ENCODE measurements around the gene RXRB.
A peak's percentile ranks its signal among the peaks of the same experiment; 100 is the strongest.

The RXRB gene

DNA sequence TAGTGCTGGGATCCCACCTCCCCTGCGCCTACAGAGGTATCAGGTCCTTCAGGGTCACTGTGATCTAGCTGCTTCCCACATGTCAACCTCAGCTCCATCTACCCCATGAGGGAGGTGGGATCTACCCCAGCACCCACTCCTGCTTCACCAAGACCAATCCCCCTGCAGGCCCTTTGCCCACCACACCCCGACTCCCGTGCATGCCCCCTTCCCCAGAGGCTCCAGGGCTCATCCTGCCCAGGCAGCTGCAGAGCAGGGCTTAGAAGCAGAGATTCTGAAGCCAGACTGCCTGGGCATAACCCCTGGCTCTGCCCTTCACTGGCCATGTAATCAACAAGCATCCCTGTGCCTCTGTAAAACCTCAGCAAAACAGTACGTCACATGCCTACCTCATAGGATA lies 25.7 kb downstream of the RXRB start:
- no peak for DNase-seq

DNA sequence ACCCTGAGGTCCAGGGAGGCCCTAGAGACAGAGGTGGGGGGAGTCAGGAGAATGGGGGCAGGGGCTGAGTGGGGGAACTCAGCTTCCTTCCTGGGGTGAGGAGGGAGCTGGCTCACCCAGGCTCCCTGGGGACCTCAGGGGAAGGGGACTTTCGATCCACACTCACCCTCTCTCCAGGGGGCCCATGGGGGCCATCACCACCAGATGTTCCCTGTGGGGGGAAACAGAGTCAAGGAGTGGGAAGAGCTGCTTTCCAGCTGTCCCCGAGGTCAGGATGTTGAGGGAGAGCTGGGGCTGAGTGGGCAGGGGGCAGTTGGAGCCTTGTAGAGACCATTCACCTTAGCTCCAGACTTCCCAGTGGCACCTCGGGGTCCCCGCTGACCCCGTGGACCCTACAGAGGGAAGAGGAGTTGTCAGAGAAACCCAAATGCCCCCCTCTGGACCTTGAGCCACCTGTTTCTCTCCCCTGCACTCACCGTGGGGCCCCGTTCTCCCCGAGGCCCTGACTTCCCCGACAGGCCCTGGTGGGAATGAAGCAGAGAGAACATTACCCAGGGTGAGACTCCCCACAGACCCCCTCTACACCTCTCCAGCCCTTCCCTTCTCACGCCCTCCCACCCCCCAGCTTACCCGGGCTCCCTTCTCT lies 26.8 kb downstream of the RXRB start:
- DNase-seq, result no peak

DNA sequence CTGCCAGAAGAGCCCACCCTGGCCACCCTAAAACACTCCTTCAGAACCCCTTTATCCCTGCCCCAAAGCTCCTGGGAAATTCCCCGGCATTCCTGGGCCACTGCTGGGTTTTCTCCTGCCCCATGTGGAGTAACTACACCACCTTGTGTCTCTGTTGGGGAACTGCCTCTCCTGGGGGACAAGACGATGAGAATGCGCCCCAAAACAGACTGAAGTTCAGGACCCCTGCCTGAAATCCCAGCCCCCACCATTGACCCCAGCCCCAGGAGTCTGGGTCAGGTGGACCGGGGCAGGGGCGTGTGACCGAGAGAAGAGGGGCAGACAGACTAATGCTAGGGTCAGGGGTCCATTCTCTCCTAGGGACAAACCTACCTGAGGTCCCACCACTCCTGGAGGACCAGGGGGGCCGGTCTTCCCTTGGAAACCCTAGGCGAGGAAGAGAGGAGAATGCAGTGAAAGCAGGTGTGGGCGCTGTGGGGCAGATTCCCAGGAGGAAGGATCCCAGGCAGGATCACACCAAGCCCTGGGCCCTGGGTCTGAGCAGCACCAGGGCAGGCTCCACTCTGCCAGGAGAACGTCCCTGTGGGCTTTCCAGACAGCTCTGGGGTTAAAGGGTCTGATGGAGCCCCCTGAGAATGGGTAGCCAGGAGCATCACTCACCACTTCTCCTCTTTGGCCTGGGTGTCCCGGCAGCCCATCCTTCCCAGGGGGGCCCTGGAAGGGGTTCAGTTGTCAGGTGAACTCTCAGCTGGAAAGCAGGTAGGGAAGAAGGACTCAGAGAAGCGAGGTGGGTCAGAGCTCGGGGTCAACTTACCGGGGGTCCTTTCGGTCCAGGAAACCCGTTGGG lies 27.6 kb downstream of the RXRB start:
- DNase-seq, result no peak

DNA sequence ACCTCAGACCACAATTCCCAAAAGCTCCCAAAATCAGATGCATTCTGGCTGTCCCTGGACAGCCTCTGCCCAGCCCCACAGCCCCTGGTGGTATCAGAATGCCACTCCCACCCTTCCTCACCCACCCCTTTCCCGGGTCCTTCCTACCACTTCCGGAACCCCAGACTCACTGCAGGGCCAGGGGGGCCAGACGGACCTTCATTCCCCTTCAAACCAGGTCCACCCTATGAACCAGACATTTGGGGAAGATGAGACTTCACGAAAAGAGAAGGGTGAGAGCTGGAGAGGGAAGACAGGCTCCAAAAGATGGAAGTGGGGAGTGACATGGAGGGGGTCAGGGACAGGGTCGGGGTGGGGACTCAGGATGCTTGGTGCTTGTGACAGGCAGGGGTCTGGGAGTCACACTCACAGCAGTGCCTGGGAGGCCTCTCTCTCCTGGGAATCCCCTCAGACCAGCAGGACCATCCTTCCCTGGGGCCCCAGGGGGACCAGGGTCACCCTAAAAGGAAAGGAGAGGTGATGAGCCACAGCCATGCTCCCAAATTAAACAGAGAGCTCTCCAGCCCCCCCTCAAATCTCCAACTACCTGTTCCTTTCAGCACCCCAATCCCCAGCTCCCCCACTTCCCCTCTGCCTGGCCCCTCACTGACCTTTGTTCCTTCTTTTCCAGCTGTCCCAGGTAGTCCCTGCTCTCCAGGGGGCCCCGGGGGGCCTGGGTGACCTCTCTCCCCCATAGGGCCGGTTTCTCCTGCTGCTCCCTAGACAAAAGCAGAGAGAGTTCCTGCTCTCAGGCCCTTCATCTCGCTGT lies 28.4 kb downstream of the RXRB start:
- no peak for DNase-seq

DNA sequence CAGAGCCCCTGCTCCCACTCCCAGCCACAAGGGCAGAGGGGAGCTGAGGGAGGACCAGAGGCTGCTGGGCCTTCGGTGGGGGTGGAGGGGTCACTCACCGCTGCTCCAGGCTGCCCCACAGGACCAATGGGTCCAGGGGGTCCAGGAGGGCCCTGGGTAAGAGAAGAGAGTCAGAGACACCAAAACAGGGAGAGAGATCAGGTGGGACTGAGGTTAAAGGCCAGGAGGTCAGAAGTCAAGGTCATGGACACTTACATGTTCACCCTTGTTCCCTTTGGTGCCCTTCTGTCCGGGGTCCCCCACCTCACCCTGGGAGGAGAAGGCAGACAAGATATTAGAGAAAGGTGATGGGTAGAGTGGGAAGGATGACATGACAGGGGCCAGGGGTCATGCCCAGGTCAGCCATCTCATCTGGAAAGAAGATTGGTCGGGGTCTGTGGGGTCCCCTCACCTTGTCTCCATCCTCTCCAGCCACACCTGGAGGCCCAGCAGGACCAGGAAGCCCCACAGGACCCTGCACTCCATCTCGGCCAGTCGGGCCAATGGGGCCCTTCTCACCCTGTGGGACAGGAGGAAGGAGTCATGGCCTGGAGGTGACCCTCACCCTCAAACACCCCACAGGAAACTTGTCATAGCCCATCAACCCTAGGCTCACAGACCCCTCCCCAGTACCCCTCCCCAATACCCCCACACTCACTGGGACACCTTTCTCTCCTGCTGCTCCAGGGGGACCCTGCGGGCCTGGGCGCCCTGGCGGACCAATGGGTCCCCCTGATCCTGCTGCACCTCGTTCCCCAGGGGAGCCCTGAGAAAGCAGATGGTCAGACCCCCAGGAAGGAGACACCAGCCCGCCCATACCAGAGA lies 29.2 kb downstream of the RXRB start:
- no peak for DNase-seq

DNA sequence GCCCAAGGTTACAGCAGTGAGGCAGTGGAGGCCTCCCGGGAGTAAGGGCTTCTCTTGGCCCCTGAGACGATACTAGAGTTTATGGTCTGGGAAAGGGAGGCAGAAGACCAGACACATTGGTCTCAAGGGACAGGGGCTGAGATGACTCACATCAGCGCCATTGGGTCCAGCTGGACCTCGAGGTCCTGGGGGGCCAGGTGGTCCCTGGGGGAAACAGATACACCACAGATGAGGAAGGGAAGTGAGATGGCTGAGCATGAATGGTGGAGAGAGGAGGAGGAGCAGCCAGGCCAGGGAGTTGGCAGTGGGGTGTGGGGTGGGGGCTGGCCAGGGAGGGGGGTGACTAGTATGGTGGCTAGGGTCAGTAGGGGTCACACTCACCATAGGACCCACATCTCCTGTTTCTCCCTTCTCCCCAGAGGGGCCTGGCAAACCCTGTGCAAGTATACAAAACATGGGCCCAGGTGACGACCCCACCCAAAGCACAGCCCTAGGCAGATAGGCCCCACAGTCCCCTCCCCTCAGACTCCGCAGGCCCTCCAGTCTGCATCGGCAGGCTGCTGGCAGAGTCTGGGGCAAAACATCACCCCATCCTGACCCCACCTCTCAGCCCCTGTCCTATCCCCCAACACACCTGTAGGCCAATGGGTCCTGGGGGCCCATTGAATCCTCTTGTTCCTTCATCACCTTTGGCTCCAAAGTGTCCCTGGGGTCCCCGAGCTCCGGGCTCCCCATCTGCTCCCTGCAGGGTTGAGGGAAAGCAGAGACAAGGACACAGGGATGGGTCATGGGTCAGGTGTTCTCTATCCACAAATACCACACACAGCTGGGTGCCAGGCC lies 30.1 kb downstream of the RXRB start:
- DNase-seq, result no peak

DNA sequence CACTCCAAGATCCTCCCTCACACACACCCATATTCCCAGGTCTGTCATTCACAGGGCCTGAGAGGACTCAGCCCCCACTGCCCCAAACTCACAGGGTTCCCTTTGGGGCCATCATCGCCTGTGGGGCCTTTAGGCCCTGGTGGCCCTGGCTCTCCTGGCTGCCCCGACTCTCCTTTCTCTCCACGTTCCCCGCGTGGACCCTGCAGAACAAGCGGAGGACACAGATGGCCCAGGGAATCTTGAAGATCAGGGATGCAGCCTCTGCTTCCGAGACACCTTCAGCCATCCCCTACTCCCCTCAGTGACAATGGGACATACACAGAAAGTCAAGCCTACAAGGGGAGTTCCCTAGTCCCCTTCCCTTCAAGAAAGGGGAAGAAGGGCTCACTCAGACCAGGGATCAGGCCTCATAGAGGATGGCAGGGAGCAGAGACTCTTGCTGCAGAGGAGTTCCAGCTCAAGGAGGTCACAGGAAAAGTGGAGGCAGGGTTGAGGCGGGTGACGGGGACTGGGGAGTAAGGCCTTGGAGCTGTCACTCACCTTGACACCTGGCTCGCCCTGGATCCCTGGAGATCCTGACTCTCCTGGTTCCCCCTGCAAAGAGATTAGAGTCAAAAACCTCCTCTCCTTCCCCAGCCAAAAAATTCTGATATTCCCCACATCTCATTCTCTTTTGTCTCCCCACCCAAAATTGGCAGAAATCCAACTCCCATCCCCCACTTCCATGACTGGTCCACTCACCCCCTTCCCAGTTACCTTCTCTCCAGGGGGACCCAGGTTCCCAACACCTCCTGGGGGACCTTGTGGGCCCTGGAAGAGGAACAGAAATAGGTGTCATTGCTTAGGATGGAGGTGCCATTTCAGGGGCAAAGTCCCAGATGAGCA lies 30.9 kb downstream of the RXRB start:
- no peak for DNase-seq

DNA sequence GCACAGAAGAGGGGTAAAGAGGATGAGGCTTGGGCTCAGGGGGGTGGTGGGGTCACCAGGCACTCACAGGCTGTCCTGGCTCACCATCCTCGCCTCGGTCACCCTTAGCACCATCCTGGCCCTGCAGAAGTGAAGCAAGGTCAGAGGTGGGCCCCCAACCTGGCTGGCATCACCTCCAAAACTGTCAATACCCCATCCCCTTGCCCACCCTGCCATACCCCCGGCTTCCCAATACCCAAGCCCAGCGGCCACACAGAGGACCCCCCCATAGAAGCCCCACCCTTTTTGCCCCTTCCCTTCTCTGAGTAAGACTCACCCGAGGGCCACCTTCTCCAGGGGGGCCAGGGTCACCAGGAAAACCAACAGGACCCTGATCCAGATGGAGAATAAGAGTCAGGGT lies 31.8 kb downstream of the RXRB start:
- DNase-seq, result no peak

DNA sequence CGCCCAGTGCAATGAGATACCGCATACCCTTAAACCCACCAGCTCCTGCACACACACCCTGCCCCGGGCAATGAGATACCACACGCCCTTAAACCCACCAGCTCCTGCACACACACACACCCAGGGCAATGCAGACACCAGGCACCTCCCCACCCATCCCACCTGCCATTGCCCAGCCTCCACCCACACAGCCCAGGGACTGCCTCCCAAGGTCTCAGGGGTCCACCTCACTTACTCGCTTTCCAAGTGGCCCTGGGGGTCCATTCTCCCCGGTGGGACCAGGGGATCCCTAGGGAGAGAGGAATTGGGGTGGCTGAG lies 32.2 kb downstream of the RXRB start:
- DNase-seq, result no peak

DNA sequence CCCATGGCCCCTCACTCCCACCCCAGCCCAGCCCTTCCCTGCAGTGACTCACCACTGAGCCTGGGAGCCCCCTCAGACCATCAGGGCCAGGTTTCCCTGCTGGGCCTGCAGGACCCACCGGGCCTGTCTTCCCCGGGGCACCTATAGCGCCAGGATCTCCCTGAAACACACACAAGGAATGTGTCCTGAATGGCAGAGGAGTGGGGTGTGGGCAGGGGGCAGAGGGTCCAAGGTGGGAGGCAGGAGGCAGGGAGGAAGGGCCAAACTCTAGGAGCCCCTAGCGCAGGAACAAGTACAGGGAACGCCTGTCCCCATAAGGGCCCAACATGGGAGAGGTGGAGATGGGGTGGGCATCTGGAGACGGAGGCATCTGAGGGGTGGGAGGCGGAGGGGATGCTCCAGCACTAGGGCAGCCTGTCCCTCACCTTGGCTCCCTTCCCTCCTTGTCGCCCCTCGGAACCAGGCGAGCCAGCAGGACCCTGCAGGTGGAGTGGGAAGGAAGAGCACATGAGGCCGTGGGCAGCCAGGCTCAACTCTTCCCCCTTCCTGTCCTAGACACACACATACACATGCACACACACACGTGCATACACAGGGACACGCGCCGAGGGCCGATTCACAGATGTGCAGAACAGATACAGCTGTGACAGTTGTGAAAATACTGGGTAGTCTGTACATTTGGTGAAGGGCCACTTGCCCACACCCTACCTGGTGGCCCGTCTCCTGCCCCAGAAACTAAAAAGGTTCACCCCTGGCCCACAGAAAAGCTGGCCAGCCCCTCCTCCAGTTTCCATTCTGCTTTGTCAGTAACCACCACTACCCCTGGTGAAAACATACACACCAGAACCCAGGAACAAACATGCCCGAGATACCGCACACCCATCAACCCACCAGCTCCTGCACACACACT lies 32.8 kb downstream of the RXRB start:
- no peak for DNase-seq

DNA sequence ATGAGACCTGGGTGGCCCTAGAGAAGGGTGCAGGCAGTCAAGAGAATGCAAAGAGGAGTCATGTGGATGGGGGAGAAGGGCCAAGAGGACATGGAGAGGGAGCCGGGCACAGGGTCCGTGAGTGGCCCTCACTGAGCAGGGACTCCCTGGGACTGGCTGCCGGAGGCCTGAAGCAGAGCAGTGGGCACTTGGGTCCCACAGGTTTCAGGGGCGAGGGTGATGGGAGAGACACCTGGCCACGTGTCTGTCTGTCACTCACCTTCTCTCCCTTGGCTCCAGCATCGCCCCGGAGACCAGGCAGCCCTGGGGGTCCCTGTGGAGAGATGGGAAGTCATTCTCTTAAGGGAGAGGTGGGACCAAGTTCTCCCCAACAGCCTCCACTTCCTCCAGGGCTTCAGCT lies 33.7 kb downstream of the RXRB start:
- no peak for DNase-seq

DNA sequence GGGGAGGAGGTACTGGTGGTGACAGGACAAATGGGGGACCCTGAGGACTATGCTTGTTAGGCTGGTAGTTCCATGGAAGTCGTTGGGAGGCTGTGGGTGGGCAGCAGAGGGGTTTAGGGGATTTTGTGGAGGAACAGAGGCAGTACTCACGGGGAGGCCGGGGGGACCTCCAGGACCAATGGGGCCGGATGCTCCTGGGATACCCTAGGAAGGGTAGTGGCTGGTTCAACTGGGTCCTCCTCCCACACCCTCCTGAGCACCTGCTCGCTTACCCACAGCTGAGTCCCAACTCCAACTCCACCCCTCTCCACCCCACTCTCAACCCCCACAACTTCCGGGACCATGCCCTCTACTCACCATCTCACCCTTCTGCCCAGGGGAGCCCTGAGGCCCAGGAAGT lies 34.1 kb downstream of the RXRB start:
- no peak for DNase-seq

DNA sequence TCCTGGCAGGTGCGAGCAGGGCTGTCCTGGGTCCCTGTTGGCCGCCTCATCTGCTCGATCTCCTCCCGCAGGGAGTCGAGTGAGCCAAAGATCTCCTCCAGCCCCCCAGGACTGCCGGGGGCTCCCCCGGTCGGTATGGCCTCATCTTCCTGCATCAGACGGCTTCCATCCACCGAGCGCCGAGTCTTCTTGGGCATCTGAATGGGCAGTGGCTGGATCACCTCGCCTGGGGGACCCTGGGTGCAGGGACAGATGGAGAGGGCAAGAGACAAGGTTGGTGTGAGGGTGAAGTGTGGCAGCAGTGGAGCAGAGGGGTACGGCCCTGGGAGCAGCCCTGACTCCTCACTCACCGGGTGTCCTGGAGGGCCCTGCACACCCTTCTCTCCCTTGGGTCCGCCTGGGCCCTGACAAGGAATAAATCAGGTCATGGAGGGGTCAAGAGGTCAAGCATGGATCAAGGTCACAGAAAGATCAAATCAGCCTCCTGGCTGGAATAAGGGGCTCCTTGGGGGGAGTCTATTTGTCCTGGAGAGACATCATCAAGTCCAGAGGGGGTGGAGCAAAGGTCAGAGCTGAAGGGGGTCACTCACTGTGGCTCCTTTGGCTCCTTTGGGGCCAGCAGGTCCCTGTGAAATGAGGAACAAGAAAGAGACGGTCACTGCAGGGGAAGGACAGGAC lies 34.7 kb downstream of the RXRB start:
- DNase-seq, result no peak

DNA sequence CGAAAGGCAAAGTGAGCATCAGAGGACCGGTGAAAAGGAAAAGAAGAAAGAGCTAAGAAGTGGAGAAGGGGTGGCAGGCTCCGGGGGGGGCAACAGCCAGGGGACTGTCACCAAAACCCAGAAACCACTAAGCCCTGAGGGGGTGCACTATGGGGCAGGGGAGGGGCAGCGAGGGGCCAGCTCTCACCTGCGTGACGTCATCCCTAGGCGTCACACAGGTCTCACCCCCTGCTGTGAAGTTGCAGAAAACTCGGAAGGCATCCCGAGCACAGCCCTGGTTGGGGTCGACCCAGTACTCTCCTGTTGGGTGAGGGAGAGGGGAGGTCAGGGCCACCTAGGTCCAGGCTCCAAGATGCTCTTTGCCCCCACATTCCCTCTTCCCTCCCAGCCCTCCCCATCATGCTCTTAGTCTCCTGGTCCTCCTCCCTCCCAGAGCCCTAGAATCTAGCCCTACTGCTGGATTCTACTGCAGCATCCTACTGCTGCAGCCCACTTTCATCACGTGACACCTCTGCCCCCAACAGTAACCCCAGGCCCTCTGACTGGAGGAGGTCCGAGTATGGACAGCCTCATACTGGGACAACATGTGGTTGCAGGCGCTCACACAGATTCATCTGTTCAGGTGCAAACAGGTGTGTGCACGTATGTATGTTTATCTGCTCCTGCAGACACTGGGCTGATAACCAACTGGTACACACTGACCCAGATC lies 35.6 kb downstream of the RXRB start:
- no peak for DNase-seq

DNA sequence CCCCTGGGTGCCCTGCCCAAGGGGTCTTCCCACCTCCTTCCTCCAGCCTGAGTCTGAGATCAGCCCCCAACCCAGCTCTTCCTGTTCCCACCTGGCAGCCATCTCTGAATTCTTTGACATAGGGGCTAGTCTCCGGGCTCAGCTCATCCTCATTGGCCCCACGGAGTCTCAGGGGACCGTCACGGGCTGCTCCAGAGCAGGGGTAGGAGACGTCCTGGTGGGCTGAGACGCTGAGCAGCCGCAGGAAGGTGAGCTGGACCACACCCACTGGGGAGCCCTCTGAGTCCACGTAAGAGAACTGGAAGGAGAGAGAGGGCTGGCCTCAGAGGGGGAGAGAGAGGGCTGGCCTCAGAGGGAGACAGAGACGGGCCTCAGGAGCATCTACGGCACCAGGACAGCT lies 36.3 kb downstream of the RXRB start:
- no peak for DNase-seq

DNA sequence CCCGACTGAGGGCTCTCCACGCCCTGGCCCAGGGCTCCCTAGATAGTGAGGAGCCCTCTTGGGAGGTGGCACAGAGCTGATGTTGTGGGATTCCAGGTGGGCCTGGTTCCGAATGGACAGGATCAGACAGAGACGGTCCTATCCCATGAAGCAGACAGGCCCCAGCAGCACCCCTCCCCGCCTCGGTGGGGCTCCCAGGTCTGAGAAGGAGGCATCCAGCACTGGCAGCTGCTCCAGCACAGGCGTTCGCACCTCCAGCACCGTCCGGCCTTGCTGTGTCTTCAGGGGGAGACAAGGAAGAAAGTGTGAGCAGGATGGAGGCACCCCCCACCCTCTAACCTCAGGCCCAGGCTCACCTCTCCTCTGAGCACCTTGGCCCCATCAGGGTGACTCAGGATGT lies 36.9 kb downstream of the RXRB start:
- no peak for DNase-seq

DNA sequence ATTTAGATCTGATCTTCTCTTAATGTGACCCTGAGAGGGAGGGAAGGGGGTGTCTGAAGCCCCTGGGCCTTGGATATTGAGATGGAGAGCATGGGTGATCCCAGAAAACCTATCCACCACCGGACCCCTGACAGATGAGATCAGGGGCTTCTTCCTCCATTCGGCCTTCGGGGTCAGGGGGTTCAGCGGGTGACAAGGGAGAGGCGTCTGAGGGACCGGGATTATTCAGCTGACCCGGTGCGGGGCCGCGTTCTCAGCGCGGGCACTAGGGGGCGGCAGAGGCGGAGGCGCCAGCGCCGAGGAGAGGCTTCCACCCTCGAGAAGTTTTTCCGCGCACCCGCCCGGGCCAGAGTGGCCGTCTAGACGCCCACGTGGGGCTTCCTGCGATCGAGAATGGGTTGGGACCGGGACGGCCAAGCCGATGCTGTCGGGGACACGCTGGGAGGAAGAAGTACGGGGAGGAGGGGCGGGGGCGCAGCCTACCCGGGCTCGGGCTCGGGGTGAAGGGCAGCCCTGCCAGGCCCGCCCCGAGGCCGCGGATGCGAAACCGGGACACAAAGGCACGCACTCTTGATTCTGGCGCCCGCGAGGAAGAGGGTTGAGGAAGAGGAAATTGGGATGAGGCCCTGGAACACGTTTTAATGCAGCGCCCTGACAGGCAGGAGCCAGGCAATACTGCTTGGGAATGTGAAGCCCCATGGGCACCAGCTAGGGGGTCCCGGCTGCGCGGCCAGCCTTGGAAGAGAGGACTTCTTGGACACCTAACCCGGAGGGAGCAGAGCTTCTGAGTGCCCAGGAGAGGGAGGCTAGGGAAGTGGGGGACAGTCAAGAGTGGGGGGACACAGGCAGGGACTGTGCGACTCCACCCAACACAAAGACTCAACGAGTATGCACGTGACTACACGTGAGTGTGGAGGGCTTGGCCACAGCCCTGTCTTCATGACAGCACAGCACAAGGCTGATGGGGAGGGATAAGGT lies 38.8 kb downstream of the RXRB start:
- peak; percentile 47 for DNase-seq

Measured in NCI-H2227 treated with DMSO at 0.1 percent for 48 hours (cell line).